RWPE2 (cell line): ENCODE measurements around the gene OR10P1.

Source experiments
- ATAC-seq: fragments of 200-7000 bp; cut with Tn5 transposase; 3 replicates; pipeline ENCODE4 v1.9.1; 2021; ENCODE audit warnings: low read depth
- DNase-seq: peaks from one replicate; pipeline ENCODE4 v3.0.0-alpha.2; 2020; ENCODE audit warnings: low spot score
- H3K27ac ChIP-seq: fragments of 450-650 bp; 2 replicates; pipeline ENCODE4 v1.5.1; 2017; ENCODE audit warnings: mild to moderate bottlenecking; ENCODE audit not compliant: poor library complexity, severe bottlenecking
- H3K27me3 ChIP-seq: fragments of 250-450 bp; sonication (Bioruptor Pico); 2 replicates; pipeline ENCODE4 v1.5.1; 2021; ENCODE audit warnings: mild to moderate bottlenecking, moderate library complexity; ENCODE audit not compliant: insufficient read depth, poor library complexity, severe bottlenecking
- H3K36me3 ChIP-seq: fragments of 250-450 bp; sonication (Bioruptor Pico); 2 replicates; pipeline ENCODE4 v1.5.1; 2020; ENCODE audit warnings: low read depth, mild to moderate bottlenecking, moderate library complexity
- H3K4me1 ChIP-seq: fragments of 250-450 bp; sonication (Bioruptor Pico); 2 replicates; pipeline ENCODE4 v1.5.1; 2021; ENCODE audit warnings: mild to moderate bottlenecking, moderate library complexity; ENCODE audit not compliant: insufficient read depth, poor library complexity, severe bottlenecking
- H3K4me3 ChIP-seq: fragments of 250-450 bp; sonication (Bioruptor Pico); 2 replicates; pipeline ENCODE4 v1.5.1; 2021; ENCODE audit warnings: mild to moderate bottlenecking, moderate library complexity; ENCODE audit not compliant: severe bottlenecking
- H3K9me3 ChIP-seq: fragments of 250-450 bp; sonication (Bioruptor Pico); 2 replicates; pipeline ENCODE4 v1.5.1; 2021; ENCODE audit warnings: mild to moderate bottlenecking, moderate library complexity; ENCODE audit not compliant: severe bottlenecking
- TF ChIP-seq, protein P1 (sequence below): fragments of 450-650 bp; IDR thresholded peaks from one replicate; pipeline ENCODE4 v1.5.1; 2017; ENCODE audit warnings: mild to moderate bottlenecking, moderate library complexity; ENCODE audit not compliant: poor library complexity, severe bottlenecking

The OR10P1 gene

GRCh38 chr12:55686366-55687010 lies 49.8 kb downstream of the OR10P1 start:
- DNase-seq, result no peak
- Histone ChIP-seq H3K27me3 (no peaks in the 10 kb centered on the region), H3K27ac (no peak overlapping the region), H3K4me1 (no peaks in the 10 kb centered on the region), H3K9me3 (no peaks in the 10 kb centered on the region), H3K36me3 (no peaks in the 10 kb centered on the region), H3K4me3 (no peak overlapping the region)
- ATAC-seq, result no peak
- TF ChIP-seq, protein P1, sequence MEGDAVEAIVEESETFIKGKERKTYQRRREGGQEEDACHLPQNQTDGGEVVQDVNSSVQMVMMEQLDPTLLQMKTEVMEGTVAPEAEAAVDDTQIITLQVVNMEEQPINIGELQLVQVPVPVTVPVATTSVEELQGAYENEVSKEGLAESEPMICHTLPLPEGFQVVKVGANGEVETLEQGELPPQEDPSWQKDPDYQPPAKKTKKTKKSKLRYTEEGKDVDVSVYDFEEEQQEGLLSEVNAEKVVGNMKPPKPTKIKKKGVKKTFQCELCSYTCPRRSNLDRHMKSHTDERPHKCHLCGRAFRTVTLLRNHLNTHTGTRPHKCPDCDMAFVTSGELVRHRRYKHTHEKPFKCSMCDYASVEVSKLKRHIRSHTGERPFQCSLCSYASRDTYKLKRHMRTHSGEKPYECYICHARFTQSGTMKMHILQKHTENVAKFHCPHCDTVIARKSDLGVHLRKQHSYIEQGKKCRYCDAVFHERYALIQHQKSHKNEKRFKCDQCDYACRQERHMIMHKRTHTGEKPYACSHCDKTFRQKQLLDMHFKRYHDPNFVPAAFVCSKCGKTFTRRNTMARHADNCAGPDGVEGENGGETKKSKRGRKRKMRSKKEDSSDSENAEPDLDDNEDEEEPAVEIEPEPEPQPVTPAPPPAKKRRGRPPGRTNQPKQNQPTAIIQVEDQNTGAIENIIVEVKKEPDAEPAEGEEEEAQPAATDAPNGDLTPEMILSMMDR, result no peak
